HG03439 (cell line): ENCODE data around the gene CDCP1.

Experiments
- ATAC-seq: cut with Tn5 transposase; IDR thresholded peaks from one replicate; pipeline ENCODE4 v1.9.1; 2021; ENCODE audit warnings: mild to moderate bottlenecking, moderate library complexity; ENCODE audit not compliant: unreplicated experiment

CDCP1 gene

GRCh38 chr3:45139372-45140140, 6.6 kb downstream of the CDCP1 start:
- no peak for ATAC-seq

- no peak for ATAC-seq
These were observed 8.5 kb downstream of the CDCP1 start for GRCh38 chr3:45137656-45138181.

- no peak for ATAC-seq
These were observed 10.2 kb downstream of the CDCP1 start for GRCh38 chr3:45135959-45136358.

GRCh38 chr3:45134758-45135521, 11.2 kb downstream of the CDCP1 start:
- no peak for ATAC-seq

GRCh38 chr3:45132568-45133211, 13.5 kb downstream of the CDCP1 start:
- ATAC-seq, result no peak

GRCh38 chr3:45131201-45131600, 15.0 kb downstream of the CDCP1 start:
- no peak for ATAC-seq

- no peak for ATAC-seq
These were observed 15.7 kb downstream of the CDCP1 start for GRCh38 chr3:45130476-45130875.

GRCh38 chr3:45128950-45129349, 17.2 kb downstream of the CDCP1 start:
- no peak for ATAC-seq

- ATAC-seq, result no peak
These were observed 18.9 kb downstream of the CDCP1 start for GRCh38 chr3:45127130-45127822.

GRCh38 chr3:45126730-45127129, 19.4 kb downstream of the CDCP1 start:
- ATAC-seq, result no peak

GRCh38 chr3:45125550-45126026, 20.6 kb downstream of the CDCP1 start:
- no peak for ATAC-seq

- no peak for ATAC-seq
These were observed 21.2 kb downstream of the CDCP1 start for GRCh38 chr3:45124956-45125355.

- ATAC-seq, result no peak
These were observed 21.8 kb downstream of the CDCP1 start for GRCh38 chr3:45124352-45124751.

- no peak for ATAC-seq
These were observed 22.5 kb downstream of the CDCP1 start for GRCh38 chr3:45123581-45124269.

- ATAC-seq, result no peak
These were observed 23.1 kb downstream of the CDCP1 start for GRCh38 chr3:45123030-45123429.

- ATAC-seq, result no peak
These were observed 25.6 kb downstream of the CDCP1 start for GRCh38 chr3:45120359-45121158.

GRCh38 chr3:45119824-45120358, 26.3 kb downstream of the CDCP1 start:
- ATAC-seq, result no peak

- ATAC-seq, result no peak
These were observed 26.8 kb downstream of the CDCP1 start for GRCh38 chr3:45119376-45119775.

- ATAC-seq, result no peak
These were observed 27.5 kb downstream of the CDCP1 start for GRCh38 chr3:45118615-45119071.
